IPS-18a (cell line): ENCODE data around the gene PSORS1C2.

Experiments
- H3K27ac ChIP-seq: one replicate; pipeline ENCODE4 v1.5.1; 2013; ENCODE audit warnings: low read length
- H3K27me3 ChIP-seq: one replicate; pipeline ENCODE4 v1.6.1; 2013; ENCODE audit warnings: mild to moderate bottlenecking, low read length; ENCODE audit not compliant: control insufficient read depth, insufficient read depth
- H3K36me3 ChIP-seq: one replicate; pipeline ENCODE4 v1.6.1; 2013; ENCODE audit warnings: low read depth, low read length; ENCODE audit not compliant: control insufficient read depth
- H3K4me1 ChIP-seq: one replicate; pipeline ENCODE4 v1.6.1; 2013; ENCODE audit warnings: low read depth, low read length; ENCODE audit not compliant: control insufficient read depth
- H3K4me3 ChIP-seq: one replicate; pipeline ENCODE4 v1.5.1; 2013; ENCODE audit warnings: low read length
- H3K9ac ChIP-seq: one replicate; pipeline ENCODE4 v1.6.1; 2013; ENCODE audit warnings: mild to moderate bottlenecking, low read length, moderate library complexity
- H3K9me3 ChIP-seq: one replicate; pipeline ENCODE4 v1.6.1; 2013; ENCODE audit warnings: low read depth, low read length; ENCODE audit not compliant: control insufficient read depth

The PSORS1C2 gene

DNA sequence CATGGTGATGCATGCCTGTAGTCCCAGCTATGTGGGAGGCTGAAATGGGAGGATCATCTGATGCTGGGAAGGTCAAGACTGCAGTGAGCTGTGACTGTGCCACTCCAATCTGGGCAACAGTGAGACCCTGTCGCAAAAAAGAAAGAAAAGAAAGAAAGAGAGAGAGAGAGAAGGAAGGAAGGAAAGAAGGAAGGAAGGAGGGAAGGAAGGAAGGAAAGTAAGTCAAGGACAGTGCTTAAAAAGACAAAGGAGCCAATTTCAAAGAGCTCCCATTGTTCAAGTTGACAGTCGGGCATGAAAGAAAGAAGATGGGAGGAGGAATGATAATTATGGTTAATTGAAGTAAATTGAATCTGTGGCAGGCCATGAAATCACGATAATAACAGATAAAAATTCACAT lies 42.7 kb downstream of the PSORS1C2 start:
- Histone ChIP-seq H3K36me3 (no peaks in the 10 kb centered on the region), H3K4me1 (no peaks in the 10 kb centered on the region), H3K9me3 (no peaks in the 10 kb centered on the region), H3K27me3 (no peaks in the 10 kb centered on the region), H3K27ac (no peak overlapping the region), H3K9ac (no peak overlapping the region), H3K4me3 (no peak overlapping the region)

DNA sequence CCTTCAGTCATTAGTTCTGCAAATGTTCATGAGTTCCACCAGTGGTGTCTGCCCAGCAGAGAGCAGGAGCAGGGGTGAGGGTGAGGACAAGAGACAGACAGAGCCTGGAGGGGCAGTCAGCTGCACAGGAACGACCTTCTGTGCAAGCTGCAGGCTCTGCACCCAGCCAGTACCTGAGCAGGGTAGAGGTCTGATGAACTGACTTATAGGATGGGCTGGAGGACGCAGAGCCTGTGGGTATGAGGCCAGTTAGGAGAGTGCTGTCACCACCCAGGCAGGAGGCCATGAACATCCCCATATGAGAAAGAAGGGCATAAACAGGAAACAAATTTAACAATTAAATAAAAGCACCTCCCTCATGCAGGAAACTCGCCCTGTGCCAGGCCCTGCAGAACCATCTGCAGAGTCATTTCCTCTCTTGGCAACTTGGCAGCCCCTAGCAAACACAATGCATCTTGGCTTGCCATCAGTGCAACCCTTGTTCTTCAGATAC lies 44.4 kb downstream of the PSORS1C2 start:
- H3K4me3 ChIP-seq, result no peak overlapping the region
- no peaks in the 10 kb centered on the region for H3K4me1 ChIP-seq
- no peak overlapping the region for H3K27ac ChIP-seq
- no peaks in the 10 kb centered on the region for H3K27me3 ChIP-seq
- H3K9me3 ChIP-seq, result no peaks in the 10 kb centered on the region
- H3K9ac ChIP-seq, result no peak overlapping the region
- no peaks in the 10 kb centered on the region for H3K36me3 ChIP-seq

DNA sequence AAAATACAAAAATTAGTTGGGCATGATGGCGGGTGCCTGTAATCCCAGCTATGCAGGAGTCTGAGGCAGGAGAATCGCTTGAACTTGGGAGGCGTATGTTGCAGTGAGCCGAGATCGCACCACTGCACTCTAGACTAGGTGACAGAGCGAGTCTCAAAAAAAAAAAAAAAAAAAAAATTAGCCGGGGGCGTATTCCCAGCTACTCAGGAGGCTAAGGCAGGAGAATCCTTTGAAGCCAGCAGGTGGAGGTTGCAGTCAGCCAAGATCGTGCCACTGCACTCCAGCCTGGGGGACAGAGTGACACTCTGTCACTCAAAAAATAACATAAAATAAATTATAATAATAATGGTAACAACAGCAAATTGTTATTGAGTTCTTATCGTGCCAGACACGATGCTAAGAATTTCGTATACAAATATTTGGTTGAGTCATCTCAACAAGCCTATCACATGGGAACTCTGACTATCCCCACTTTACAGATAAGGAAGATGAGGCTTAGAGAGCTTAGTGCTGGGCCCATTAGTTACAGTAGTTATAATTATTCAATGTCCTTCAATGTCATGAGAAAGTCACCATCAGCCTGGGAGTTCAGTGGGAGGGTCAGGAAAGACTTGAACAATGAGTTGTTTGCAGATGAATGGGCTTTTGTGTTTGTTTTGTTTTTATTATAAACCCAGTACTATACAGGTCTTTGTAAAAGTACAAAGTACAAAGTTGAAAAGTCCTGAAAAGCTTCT lies 45.9 kb downstream of the PSORS1C2 start:
- H3K27ac ChIP-seq, result no peak overlapping the region
- H3K27me3 ChIP-seq, result no peaks in the 10 kb centered on the region
- no peaks in the 10 kb centered on the region for H3K9me3 ChIP-seq
- H3K4me3 ChIP-seq, result no peak overlapping the region
- no peaks in the 10 kb centered on the region for H3K4me1 ChIP-seq
- H3K36me3 ChIP-seq, result no peaks in the 10 kb centered on the region
- no peak overlapping the region for H3K9ac ChIP-seq

DNA sequence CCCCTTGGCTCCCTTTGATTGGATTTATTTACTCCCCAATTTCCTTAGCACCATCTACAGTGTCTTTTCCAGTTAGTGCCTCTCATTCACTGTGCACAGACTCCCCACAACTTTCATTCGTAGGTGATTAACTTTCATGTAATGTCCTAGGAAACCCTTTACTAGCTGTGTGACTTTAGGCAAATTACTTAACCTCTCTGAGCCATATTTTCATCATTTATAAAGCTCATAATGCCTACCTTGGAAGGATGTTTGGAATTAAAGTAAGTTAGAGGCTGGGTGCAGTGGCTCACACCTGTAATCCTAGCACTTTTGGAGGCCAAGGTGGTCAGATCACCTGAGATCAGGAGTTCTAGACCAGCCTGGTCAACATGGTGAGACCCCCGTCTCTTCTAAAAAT lies 46.6 kb downstream of the PSORS1C2 start:
- Histone ChIP-seq H3K27ac (no peak overlapping the region), H3K9ac (no peak overlapping the region), H3K27me3 (no peaks in the 10 kb centered on the region), H3K4me3 (no peak overlapping the region), H3K36me3 (no peaks in the 10 kb centered on the region), H3K4me1 (no peaks in the 10 kb centered on the region), H3K9me3 (no peaks in the 10 kb centered on the region)

DNA sequence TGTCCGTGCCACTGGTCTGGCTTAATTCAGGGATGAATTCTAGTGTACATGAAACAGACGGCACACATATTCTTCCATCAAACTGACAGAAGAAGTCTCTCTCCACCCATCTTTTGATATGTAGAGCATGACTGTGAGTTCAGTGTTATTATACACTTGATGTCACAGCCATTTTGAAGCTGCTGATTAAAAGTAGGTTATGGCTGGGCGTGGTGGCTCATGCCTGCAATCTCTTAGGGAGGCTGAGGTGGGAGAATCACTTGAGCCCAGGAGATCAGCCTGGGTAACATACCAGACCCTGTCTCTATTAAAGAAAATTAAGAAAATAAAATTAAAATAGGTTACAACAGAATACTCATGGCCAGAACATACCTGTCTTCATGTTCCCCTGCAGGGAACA lies 47.2 kb downstream of the PSORS1C2 start:
- no peak overlapping the region for H3K4me3 ChIP-seq
- no peaks in the 10 kb centered on the region for H3K36me3 ChIP-seq
- H3K4me1 ChIP-seq, result no peaks in the 10 kb centered on the region
- H3K27me3 ChIP-seq, result no peaks in the 10 kb centered on the region
- H3K9me3 ChIP-seq, result no peaks in the 10 kb centered on the region
- no peak overlapping the region for H3K9ac ChIP-seq
- H3K27ac ChIP-seq, result no peak overlapping the region

DNA sequence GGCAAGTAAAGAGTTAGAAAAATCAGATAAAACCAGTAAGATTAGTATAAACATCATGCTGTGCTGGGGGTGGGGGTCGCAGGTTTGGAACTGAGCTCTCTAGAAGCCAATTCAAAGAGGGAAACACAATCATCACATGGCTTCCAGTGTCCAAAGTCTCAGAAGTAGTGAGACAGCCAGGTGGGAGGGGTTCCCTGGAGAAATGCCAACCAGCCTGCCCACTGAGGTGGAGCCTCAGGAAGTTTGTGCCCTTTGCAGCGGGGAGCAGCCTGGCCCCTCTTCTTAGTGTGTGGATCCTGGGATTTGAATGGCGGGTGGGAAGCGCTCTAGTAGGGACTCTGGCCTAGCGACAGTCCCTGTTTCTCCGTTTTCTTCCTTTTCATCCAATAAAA lies 47.9 kb downstream of the PSORS1C2 start:
- H3K9me3 ChIP-seq, result no peaks in the 10 kb centered on the region
- no peaks in the 10 kb centered on the region for H3K27me3 ChIP-seq
- no peaks in the 10 kb centered on the region for H3K4me1 ChIP-seq
- H3K4me3 ChIP-seq, result no peak overlapping the region
- no peak overlapping the region for H3K27ac ChIP-seq
- no peaks in the 10 kb centered on the region for H3K36me3 ChIP-seq
- H3K9ac ChIP-seq, result no peak overlapping the region

DNA sequence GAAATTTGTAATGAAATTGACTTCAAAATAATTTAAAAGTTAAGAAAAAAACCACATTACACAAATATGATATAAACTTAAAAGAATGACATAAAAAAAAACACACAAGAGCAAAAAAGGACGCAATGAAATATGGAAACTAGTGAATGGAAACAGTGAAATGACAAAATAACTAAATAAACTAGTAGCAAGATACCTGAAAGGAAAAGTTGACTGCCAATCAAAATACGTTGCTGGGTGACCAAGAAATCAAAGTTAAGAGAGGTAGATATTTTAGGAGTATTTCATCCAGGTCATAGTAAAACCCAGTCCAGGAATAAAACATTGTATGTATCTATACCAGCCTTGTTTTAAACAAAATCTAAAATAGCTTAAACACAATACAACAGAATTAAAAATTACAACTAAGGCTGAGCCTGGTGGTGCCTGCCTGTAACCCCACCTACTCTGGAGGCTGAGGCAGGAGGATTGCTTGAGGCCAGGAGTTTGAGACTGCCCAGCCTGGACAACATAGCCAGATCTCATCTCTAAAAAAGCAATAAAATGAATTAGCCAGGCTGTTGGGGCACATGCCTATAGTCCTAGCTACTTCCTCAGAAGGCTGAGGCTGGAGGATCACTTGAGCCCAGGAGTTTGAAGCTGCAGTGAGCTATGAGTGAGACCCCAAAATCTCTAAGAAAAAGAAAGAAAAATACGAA lies 48.4 kb downstream of the PSORS1C2 start:
- no peak overlapping the region for H3K27ac ChIP-seq
- H3K4me3 ChIP-seq, result no peak overlapping the region
- no peaks in the 10 kb centered on the region for H3K27me3 ChIP-seq
- H3K4me1 ChIP-seq, result no peaks in the 10 kb centered on the region
- no peaks in the 10 kb centered on the region for H3K9me3 ChIP-seq
- H3K9ac ChIP-seq, result no peak overlapping the region
- no peaks in the 10 kb centered on the region for H3K36me3 ChIP-seq
